ENCODE data around the gene LGALS1. TPM values are rescaled to one million over a fixed set of nuclear protein-coding genes. Genes with fewer than 3 reads are reported as not detected.

LGALS1 gene
- total RNA-seq: 1,816 and 1,987 TPM in 2 replicates

DNA sequence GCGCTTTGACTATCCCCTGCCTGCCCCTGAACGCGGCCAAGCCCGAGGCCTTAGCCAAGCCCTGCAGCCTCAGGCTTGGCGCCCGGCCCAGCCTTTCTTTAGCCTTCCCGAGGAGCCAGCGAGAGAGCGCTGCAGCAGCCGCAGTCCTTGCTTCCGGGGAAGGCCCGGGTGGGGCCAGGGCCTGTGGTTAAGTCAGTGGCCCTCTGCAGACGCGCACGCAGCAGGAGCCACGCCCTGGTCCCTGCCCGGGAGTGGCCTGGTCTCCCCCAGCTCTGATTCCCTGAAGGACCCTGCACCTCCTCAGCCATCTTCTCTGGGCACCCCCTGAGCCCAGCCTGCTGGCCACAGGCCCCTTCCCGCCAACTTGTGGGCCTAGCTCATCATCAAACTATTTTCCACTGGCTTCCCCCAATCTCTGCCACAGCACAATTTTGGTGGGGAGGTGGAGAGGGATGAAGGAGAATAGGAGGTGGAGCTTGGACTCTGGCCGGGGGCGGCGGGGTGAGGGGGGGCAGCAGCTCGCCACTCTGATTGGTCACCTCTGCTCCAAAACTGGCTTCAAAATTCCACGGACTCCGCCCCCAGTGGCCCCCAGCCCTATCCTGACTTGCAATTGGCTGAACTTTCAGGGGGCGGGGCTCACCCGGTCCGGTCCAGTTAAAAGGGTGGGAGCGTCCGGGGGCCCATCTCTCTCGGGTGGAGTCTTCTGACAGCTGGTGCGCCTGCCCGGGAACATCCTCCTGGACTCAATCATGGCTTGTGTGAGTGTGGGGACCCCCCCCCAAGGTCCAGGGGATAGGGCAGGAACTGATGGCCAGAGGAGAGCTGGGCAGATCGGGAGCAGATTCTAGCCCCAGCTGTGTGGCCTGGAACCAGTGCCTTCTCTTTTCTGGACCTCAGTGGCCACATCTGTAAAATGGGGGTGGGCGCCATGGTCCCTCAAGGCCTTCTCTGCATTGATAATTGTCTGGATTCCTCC is at the start of gene LGALS1:
LGALS1 (plus strand) TSS at position 686 of the 979 bp plus-strand sequence; CDS start at position 753, 67 bp downstream.
- Histone ChIP-seq H3K4me3 (ENCODE audit: low read depth, low read length) (peak within 1 kb of the TSS; percentile 45), H3K36me3 (ENCODE audit: control insufficient read depth, insufficient read depth, low read length) (peaks cover 7% of the 10 kb centered on the region), H3K27me3 (ENCODE audit: control insufficient read depth, insufficient read depth, low read length) (no peaks in the 10 kb centered on the region)
- no peak for FAIRE-seq
- peak; percentile 84 for DNase-seq (ENCODE audit: low read depth)
- TF ChIP-seq, protein P1, sequence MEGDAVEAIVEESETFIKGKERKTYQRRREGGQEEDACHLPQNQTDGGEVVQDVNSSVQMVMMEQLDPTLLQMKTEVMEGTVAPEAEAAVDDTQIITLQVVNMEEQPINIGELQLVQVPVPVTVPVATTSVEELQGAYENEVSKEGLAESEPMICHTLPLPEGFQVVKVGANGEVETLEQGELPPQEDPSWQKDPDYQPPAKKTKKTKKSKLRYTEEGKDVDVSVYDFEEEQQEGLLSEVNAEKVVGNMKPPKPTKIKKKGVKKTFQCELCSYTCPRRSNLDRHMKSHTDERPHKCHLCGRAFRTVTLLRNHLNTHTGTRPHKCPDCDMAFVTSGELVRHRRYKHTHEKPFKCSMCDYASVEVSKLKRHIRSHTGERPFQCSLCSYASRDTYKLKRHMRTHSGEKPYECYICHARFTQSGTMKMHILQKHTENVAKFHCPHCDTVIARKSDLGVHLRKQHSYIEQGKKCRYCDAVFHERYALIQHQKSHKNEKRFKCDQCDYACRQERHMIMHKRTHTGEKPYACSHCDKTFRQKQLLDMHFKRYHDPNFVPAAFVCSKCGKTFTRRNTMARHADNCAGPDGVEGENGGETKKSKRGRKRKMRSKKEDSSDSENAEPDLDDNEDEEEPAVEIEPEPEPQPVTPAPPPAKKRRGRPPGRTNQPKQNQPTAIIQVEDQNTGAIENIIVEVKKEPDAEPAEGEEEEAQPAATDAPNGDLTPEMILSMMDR (IDR thresholded peaks at IDR 0.05; ENCODE audit: insufficient read depth, low read length, severe bottlenecking): peak; percentile 10

DNA sequence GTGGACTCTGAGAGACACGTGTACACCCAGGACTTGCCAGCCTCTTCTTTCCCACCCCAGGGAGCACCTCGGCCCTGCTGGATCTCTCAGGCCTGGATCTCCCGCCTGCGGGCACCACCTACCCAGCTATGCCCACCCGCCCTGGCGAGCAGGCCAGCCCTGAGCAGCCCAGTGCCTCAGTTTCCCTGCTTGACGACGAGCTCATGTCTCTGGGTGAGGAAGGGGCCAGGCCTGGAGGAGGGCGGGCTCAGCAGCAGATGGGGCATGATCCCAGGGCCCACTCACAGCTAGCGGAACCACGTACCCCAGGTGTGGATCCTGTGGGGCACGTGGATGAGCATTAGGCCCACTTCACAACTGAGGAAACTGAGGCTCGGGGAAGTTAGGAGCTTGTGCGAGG is 49.7 kb upstream of the LGALS1 start:
- DNase-seq (ENCODE audit: low read depth): no peak
- peaks cover 16% of the 10 kb centered on the region for H3K36me3 ChIP-seq (ENCODE audit: control insufficient read depth, insufficient read depth, low read length)
- no peaks in the 10 kb centered on the region for H3K27me3 ChIP-seq (ENCODE audit: control insufficient read depth, insufficient read depth, low read length)
- TF ChIP-seq, protein P1 (IDR thresholded peaks at IDR 0.05; ENCODE audit: insufficient read depth, low read length, severe bottlenecking): no peak
- H3K4me3 ChIP-seq (ENCODE audit: low read depth, low read length): no peak overlapping the region
- no peak for FAIRE-seq

DNA sequence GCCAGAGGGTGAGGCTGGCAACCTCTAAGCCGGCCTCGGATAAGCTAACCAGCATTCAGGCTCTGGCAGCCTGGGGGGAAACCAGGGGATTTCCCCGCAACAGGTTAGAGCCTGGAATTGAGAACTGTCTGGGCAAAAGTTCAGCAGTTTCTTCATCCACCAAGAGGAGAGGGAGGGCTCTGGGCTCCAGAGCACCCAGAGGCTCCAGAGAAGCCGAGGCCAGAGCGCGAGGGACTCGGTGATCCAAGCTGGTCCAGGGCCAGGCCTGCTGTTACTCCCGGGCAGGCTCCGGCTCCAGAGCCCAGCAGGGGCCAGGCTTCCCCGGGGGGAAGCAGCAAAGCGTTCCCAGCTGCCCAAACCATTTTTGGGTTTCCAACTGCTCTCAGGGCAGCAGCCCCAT is 49.3 kb upstream of the LGALS1 start:
- no peak overlapping the region for H3K4me3 ChIP-seq (ENCODE audit: low read depth, low read length)
- peaks cover 17% of the 10 kb centered on the region for H3K36me3 ChIP-seq (ENCODE audit: control insufficient read depth, insufficient read depth, low read length)
- DNase-seq (ENCODE audit: low read depth) (no peak), FAIRE-seq (no peak)
- TF ChIP-seq, protein P1 (IDR thresholded peaks at IDR 0.05; ENCODE audit: insufficient read depth, low read length, severe bottlenecking): no peak
- no peaks in the 10 kb centered on the region for H3K27me3 ChIP-seq (ENCODE audit: control insufficient read depth, insufficient read depth, low read length)

DNA sequence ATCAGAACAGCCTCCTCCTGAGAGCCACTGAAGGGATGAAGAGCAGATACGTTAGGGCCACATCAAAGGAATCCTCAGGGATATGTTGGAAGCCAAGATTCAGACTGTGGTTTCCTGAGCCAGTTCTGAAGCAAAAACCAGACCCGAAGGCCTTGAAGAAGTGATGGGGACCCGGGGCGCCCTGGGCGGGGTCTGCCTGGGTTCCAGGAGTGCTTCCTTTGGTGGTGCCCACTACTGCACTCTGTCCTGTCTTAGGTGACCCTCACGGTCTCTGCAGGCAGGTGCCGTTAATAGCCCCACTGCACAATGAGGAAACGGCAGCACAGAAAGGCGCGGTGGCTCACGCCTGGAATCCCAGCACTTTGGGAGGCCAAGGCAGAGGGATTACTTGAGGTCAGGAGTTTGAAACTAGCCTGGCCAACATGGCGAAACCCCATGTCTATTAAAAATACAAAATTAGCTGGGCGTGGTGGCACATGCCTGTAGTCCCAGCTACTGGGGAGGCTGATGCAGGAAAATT is 48.8 kb upstream of the LGALS1 start:
- TF ChIP-seq, protein P1 (IDR thresholded peaks at IDR 0.05; ENCODE audit: insufficient read depth, low read length, severe bottlenecking): no peak
- FAIRE-seq: no peak
- DNase-seq (ENCODE audit: low read depth): no peak
- Histone ChIP-seq H3K4me3 (ENCODE audit: low read depth, low read length) (no peak overlapping the region), H3K36me3 (ENCODE audit: control insufficient read depth, insufficient read depth, low read length) (peaks cover 17% of the 10 kb centered on the region), H3K27me3 (ENCODE audit: control insufficient read depth, insufficient read depth, low read length) (no peaks in the 10 kb centered on the region)

DNA sequence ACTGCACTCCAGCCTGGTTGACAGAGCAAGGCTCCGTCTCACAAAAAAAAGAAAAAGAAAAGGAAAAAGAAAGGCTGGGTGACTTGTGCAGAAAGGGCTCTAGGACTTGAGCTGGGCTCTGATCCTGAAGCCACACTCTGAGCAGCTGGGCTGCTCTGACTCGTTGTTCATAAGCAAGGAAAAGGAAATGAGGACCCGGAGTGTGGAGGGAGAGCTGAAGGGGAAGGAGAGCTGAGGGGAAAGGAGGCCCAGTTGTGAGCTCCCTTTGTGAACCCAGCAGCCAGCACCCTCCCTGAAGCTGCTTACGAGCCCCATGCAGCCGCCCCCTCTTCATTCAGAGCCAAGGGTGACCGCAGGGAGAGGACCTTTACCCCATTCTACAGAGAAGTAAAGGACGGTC is 48.3 kb upstream of the LGALS1 start:
- peaks cover 18% of the 10 kb centered on the region for H3K36me3 ChIP-seq (ENCODE audit: control insufficient read depth, insufficient read depth, low read length)
- no peaks in the 10 kb centered on the region for H3K27me3 ChIP-seq (ENCODE audit: control insufficient read depth, insufficient read depth, low read length)
- DNase-seq (ENCODE audit: low read depth) (no peak), FAIRE-seq (no peak)
- no peak overlapping the region for H3K4me3 ChIP-seq (ENCODE audit: low read depth, low read length)
- TF ChIP-seq, protein P1 (IDR thresholded peaks at IDR 0.05; ENCODE audit: insufficient read depth, low read length, severe bottlenecking): no peak
